ENCODE data around the gene TM9SF1. TPM values are rescaled to one million over a fixed set of nuclear protein-coding genes. Genes with fewer than 3 reads are reported as not detected.
A peak's percentile ranks its signal among the peaks of the same experiment; 100 is the strongest.

The TM9SF1 gene
- total RNA-seq, 5 donors from 2014 or later (not counting 1 experiment from before 2014, with no cell fraction given), result 19.0 to 29.5 (median 21.8) TPM

DNA sequence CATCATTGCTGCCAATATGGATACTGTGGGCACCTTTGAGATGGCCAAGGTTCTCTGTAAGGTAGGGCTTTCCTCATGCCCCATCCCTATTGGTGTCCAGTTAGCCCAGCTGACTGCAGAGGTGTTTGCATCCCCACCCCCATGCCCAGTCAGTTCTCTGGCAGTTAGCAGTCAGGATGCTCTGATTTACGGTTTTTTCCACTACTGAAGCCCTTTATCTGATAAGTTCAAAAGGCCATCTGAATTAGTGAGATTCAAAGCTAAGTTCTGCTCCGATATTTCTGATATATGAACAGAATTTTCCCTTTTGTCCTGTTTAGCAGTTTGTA lies 38.3 kb upstream of the TM9SF1 start:
- WGBS (ENCODE audit: insufficient coverage), result 22% methylated on average over 1 of the region's 2 CpGs
- Mint-ChIP-seq H3K27ac (peak overlapping the region; percentile 97), H3K9me3 (no peaks in the 10 kb centered on the region), H3K4me3 (peak overlapping the region; percentile 83 to 99 (median 95)), H3K36me3 (peaks cover 37% of the 10 kb centered on the region), H3K27me3 (no peaks in the 10 kb centered on the region), H3K4me1 (peaks cover 60 to 71% (median 65%) of the 10 kb centered on the region in 3 donors)
- DNase-seq, result no peak
- H3K27ac ChIP-seq (ENCODE audit: low read length), result peak overlapping the region; percentile 72
- CTCF ChIA-PET, result interaction anchor here in 1 of 2 donors (2.8 kb wide), 1 partner anchor 9 kb away, joined by 9 read pairs; the partner anchor contains the start of gene TINF2
- H3K27me3 ChIP-seq (replicated peaks in 1 of 2; ENCODE audit: control insufficient read depth in 2 of 2, extremely low read depth in 1 of 2, insufficient read depth in 2 of 2, low read length in 1 of 2), result no peaks in the 10 kb centered on the region
- ATAC-seq (replicated peaks in 1 of 4), result no peak
- peaks cover 3 to 41% of the 10 kb centered on the region in 2 donors for H3K36me3 ChIP-seq (ENCODE audit: control insufficient read depth in 2 of 2, extremely low read depth in 1 of 2, insufficient read depth in 1 of 2, low read length in 1 of 2)
- POLR2A ChIA-PET, result interaction anchor here in 1 of 2 donors (2.0 kb wide), 1 partner anchor 9 kb away, joined by 6 read pairs; the partner anchor contains the start of gene TINF2
- H3K9me3 ChIP-seq, result no peaks in the 10 kb centered on the region
- peak overlapping the region; percentile 76 to 98 for H3K4me3 ChIP-seq (ENCODE audit: control insufficient read depth in 1 of 2, extremely low read depth in 1 of 2, low read length in 1 of 2)
- H3K4me1 ChIP-seq (ENCODE audit: control insufficient read depth in 1 of 2, extremely low read depth in 1 of 2, insufficient read depth in 2 of 2, low read length in 2 of 2), result peaks cover 18 to 42% of the 10 kb centered on the region in 2 experiments

DNA sequence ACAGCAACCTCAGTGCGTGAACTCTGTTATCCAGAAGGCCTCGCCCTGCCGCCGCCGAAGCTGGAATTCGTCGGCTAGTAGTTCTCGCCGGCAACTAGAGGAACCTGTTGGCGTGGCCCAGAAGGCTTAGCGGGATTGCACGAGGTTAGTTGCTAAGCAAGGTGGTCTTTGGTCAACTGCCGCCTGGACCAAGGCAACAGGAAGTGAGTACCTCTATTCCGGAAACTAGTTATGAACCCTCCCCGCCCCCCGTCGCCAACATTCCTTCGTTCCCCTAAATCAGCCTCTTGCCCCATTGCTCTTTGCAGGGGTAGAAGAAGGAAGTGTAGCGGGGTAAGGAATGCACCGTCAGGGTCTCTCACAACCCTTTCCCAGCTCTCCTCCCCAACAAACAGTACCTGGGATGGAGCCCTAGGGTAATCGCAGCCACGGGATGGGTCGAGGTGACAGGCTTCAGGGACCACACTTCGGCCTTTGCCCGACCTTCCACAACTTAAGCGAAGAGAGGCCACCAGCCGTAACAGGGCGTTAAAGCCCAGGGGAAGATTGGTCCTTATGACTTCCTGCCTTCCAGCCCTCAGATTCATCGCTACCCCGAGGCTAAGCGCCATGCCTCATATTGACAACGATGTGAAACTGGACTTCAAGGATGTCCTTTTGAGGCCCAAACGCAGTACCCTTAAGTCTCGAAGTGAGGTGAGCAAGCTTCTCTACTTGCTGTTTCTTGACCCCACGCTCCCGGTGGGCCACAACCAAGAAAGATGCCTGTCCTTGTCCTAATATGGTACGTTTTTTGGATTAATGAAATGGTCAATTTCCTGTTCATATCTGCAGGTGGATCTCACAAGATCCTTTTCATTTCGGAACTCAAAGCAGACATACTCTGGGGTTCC lies 37.6 kb upstream of the TM9SF1 start, which contains the start of gene GMPR2:
Gene GMPR2 (plus strand): TSS at position 285 of the 893 bp plus-strand sequence. CDS start 325 bp downstream, at position 610.
- Mint-ChIP-seq H3K4me3 (peak within 1 kb of the TSS; percentile 83 to 99 (median 95)), H3K9me3 (no peaks in the 10 kb centered on the region), H3K4me1 (peaks cover 54 to 66% (median 61%) of the 10 kb centered on the region in 3 donors), H3K36me3 (peaks cover 35% of the 10 kb centered on the region), H3K27ac (peak within 1 kb of the TSS; percentile 97), H3K27me3 (no peaks in the 10 kb centered on the region)
- Histone ChIP-seq H3K4me3 (ENCODE audit: control insufficient read depth in 1 of 2, extremely low read depth in 1 of 2, low read length in 1 of 2) (peak within 1 kb of the TSS; percentile 76 to 98), H3K36me3 (ENCODE audit: control insufficient read depth in 2 of 2, extremely low read depth in 1 of 2, insufficient read depth in 1 of 2, low read length in 1 of 2) (peaks cover 0 to 39% of the 10 kb centered on the region in 2 donors), H3K27ac (ENCODE audit: low read length) (peak within 1 kb of the TSS; percentile 72), H3K27me3 (replicated peaks in 1 of 2; ENCODE audit: control insufficient read depth in 2 of 2, extremely low read depth in 1 of 2, insufficient read depth in 2 of 2, low read length in 1 of 2) (no peaks in the 10 kb centered on the region), H3K4me1 (ENCODE audit: control insufficient read depth in 1 of 2, extremely low read depth in 1 of 2, insufficient read depth in 2 of 2, low read length in 2 of 2) (peaks cover 18 to 41% of the 10 kb centered on the region in 2 experiments), H3K9me3 (no peaks in the 10 kb centered on the region)
- peak; percentile 20 to 49 (median 38) for ATAC-seq (replicated peaks in 1 of 4)
- ChIA-PET POLR2A (interaction anchor here (0.5 to 2.0 kb wide), 2 partner anchors 9 to 67 kb away, joined by 5 to 6 read pairs; partner anchors contain the start of gene TINF2 (in 1 of the 2)), CTCF (interaction anchor here in 1 of 2 donors (2.8 kb wide), 1 partner anchor 10 kb away, joined by 9 read pairs; the partner anchor contains the start of gene TINF2)
- 4% methylated on average over 29 of the region's 38 CpGs for WGBS (ENCODE audit: insufficient coverage)
- peak in 4 of 35 experiments; percentile 7 to 43 (median 13) for DNase-seq

DNA sequence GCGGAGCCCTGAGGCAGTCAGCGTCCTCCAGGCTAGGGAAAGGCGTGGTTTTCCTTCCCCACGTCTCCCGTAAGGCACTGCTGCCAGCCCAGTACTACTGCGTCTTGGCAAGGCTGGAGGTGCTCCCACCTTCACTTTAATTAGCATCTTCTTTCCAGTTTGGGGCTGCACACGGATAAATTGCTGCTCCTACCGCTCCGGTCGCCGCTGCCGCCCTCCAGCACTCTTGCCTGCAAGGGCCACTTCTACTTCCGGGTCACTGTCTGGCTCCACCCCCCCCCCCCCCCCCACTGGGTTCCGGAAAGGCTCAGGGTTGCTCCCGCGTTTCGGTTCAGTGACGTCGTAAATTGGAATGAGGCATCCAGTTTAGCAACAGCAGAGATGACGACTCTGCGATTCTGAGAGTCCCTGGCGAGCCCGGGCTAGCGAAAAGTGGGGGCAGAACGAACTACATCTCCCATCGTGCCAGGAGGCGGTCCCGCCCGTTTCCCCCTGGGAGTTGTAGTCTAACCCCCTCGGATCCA lies 36.9 kb upstream of the TM9SF1 start, which contains the start of gene NEDD8:
Gene NEDD8 (minus strand): TSS at position 247 of the 524 bp plus-strand sequence. CDS start 100 bp downstream, at position 147.
- peaks cover 0 to 32% of the 10 kb centered on the region in 2 donors for H3K36me3 ChIP-seq (ENCODE audit: control insufficient read depth in 2 of 2, extremely low read depth in 1 of 2, insufficient read depth in 1 of 2, low read length in 1 of 2)
- H3K27me3 Mint-ChIP-seq, result no peaks in the 10 kb centered on the region
- peaks cover 32% of the 10 kb centered on the region for H3K36me3 Mint-ChIP-seq
- peak within 1 kb of the TSS; percentile 72 for H3K27ac ChIP-seq (ENCODE audit: low read length)
- peak within 1 kb of the TSS; percentile 97 for H3K27ac Mint-ChIP-seq
- peak within 1 kb of the TSS; percentile 76 to 98 for H3K4me3 ChIP-seq (ENCODE audit: control insufficient read depth in 1 of 2, extremely low read depth in 1 of 2, low read length in 1 of 2)
- H3K9me3 ChIP-seq, result no peaks in the 10 kb centered on the region
- POLR2A ChIA-PET, result interaction anchor here in 1 of 2 donors (2.0 kb wide), 1 partner anchor 10 kb away, joined by 6 read pairs; the partner anchor contains the start of gene TINF2
- CTCF ChIA-PET, result interaction anchor here in 1 of 2 donors (2.8 kb wide), 1 partner anchor 10 kb away, joined by 9 read pairs; the partner anchor contains the start of gene TINF2
- ATAC-seq (replicated peaks in 1 of 4), result peak; percentile 87 to 90 (median 90)
- peaks cover 50 to 65% (median 58%) of the 10 kb centered on the region in 3 donors for H3K4me1 Mint-ChIP-seq
- peak within 1 kb of the TSS; percentile 83 to 99 (median 95) for H3K4me3 Mint-ChIP-seq
- H3K27me3 ChIP-seq (replicated peaks in 1 of 2; ENCODE audit: control insufficient read depth in 2 of 2, extremely low read depth in 1 of 2, insufficient read depth in 2 of 2, low read length in 1 of 2), result no peaks in the 10 kb centered on the region
- H3K4me1 ChIP-seq (ENCODE audit: control insufficient read depth in 1 of 2, extremely low read depth in 1 of 2, insufficient read depth in 2 of 2, low read length in 2 of 2), result peaks cover 18 to 41% of the 10 kb centered on the region in 2 experiments
- 0% methylated on average over 27 of the region's 30 CpGs for WGBS (ENCODE audit: insufficient coverage)
- DNase-seq, result peak; percentile 76 to 92 (median 86)
- no peaks in the 10 kb centered on the region for H3K9me3 Mint-ChIP-seq

DNA sequence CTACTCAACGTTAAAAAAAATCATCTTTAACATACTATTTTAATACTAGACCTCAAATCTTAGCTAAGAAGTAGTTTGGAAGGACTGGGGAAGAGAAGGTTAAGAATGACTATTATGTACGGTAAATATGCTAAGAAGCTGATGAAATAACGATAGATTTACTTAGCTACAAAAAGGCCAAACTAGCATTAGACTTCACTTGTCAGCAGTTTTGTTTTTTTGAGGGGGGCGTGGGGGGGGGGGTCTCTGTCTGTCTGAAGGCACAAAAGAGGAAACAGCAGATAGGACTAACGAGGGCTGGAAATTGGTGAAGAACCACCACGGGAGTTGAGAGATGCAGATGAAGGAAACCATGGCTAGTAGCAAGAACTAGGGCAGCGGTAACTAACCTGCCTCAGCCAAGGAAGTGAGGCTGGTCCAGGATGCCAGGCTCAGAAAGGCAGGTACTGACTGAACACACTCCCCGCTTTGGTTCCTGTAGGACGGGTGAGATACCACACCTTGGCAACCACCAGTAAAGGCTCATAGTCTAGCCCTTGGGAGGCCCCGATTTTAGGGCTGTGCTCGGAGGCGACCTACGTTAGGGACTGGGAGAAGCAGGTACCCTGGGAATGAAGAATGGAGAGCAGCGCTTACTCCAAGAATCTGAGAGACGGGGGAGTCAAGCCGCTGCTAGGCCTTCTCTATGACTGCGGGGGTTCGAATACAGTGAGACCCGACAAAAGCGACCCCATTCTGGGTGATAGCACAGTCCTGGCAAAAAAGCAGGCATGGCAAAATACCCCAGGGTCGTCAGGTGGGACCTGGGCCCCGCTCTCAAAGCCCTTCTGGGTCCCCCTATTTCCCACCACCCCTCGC lies 36.3 kb upstream of the TM9SF1 start:
- Histone ChIP-seq H3K9me3 (no peaks in the 10 kb centered on the region), H3K27ac (ENCODE audit: low read length) (peak overlapping the region; percentile 72), H3K36me3 (ENCODE audit: control insufficient read depth in 2 of 2, extremely low read depth in 1 of 2, insufficient read depth in 1 of 2, low read length in 1 of 2) (peaks cover 0 to 25% of the 10 kb centered on the region in 2 donors), H3K4me1 (ENCODE audit: control insufficient read depth in 1 of 2, extremely low read depth in 1 of 2, insufficient read depth in 2 of 2, low read length in 2 of 2) (peaks cover 18 to 41% of the 10 kb centered on the region in 2 experiments), H3K4me3 (ENCODE audit: control insufficient read depth in 1 of 2, extremely low read depth in 1 of 2, low read length in 1 of 2) (peak overlapping the region; percentile 76 to 98), H3K27me3 (replicated peaks in 1 of 2; ENCODE audit: control insufficient read depth in 2 of 2, extremely low read depth in 1 of 2, insufficient read depth in 2 of 2, low read length in 1 of 2) (no peaks in the 10 kb centered on the region)
- H3K27me3 Mint-ChIP-seq, result no peaks in the 10 kb centered on the region
- peaks cover 29% of the 10 kb centered on the region for H3K36me3 Mint-ChIP-seq
- DNase-seq (peak in 14 of 35 experiments; percentile 8 to 47 (median 18)), ATAC-seq (replicated peaks in 1 of 4) (peak in 3 of 4 experiments; percentile 7 to 23 (median 11))
- peak overlapping the region; percentile 83 to 99 (median 95) for H3K4me3 Mint-ChIP-seq
- no peaks in the 10 kb centered on the region for H3K9me3 Mint-ChIP-seq
- peaks cover 54 to 64% (median 60%) of the 10 kb centered on the region in 3 donors for H3K4me1 Mint-ChIP-seq
- peak overlapping the region; percentile 97 for H3K27ac Mint-ChIP-seq
- CTCF ChIA-PET, result interaction anchor here in 1 of 2 donors (0.6 to 1.6 kb wide), 5 partner anchors 11 to 1312 kb away, joined by 3 to 9 read pairs (median 4); partner anchors contain the start of genes DHRS1, NOP9, RBM23 and TINF2
- WGBS (ENCODE audit: insufficient coverage), result 6% methylated on average over 15 of the region's 23 CpGs
- POLR2A ChIA-PET, result interaction anchor here (0.6 to 1.6 kb wide), 5 partner anchors 11 to 60 kb away, joined by 3 to 7 read pairs (median 5); partner anchors contain the start of genes TINF2 (in 2 of the 2), CHMP4A (in 1 of the 2) and REC8 (in 1 of the 2)

DNA sequence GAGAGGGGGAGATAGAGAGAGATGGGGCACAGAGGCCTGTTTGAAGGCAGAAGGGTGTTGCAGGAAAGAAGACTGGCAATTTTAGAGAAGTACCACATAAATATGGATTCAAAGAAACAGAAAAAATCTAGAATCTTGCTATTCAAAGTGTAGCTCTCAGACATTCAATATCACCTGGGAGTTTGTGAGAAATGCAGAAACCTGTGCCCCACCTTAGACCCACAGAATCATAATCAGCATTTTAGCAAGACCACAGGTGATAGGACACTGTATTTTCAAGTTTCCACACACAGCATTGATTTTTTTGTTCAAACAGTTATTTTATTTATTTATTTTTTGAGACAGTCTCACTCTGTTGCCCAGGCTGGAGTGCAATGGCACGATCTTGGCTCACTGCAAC lies 33.7 kb upstream of the TM9SF1 start:
- DNase-seq, result no peak
- no peaks in the 10 kb centered on the region for H3K9me3 ChIP-seq
- ChIA-PET CTCF (interaction anchor here (0.6 to 1.0 kb wide), 6 partner anchors 13 to 220 kb away, joined by 3 to 6 read pairs (median 4); partner anchors contain the start of gene MDP1 (in 1 of the 2)), POLR2A (interaction anchor here (0.6 to 0.9 kb wide), 7 partner anchors 10 to 258 kb away, joined by 3 to 8 read pairs (median 4); partner anchors contain the start of genes PSME1 (in 1 of the 2) and TINF2 (in 1 of the 2))
- H3K27me3 Mint-ChIP-seq, result no peaks in the 10 kb centered on the region
- WGBS (ENCODE audit: insufficient coverage), result 71% methylated on average over 1 of the region's 1 CpG
- peaks cover 43 to 64% (median 55%) of the 10 kb centered on the region in 3 donors for H3K4me1 Mint-ChIP-seq
- ATAC-seq (replicated peaks in 1 of 4), result no peak
- peaks cover 16 to 36% of the 10 kb centered on the region in 2 experiments for H3K4me1 ChIP-seq (ENCODE audit: control insufficient read depth in 1 of 2, extremely low read depth in 1 of 2, insufficient read depth in 2 of 2, low read length in 2 of 2)
- H3K27ac Mint-ChIP-seq, result no peak overlapping the region
- no peak overlapping the region for H3K27ac ChIP-seq (ENCODE audit: low read length)
- H3K4me3 Mint-ChIP-seq, result no peak overlapping the region
- no peaks in the 10 kb centered on the region for H3K27me3 ChIP-seq (replicated peaks in 1 of 2; ENCODE audit: control insufficient read depth in 2 of 2, extremely low read depth in 1 of 2, insufficient read depth in 2 of 2, low read length in 1 of 2)
- H3K4me3 ChIP-seq (ENCODE audit: control insufficient read depth in 1 of 2, extremely low read depth in 1 of 2, low read length in 1 of 2), result no peak overlapping the region
- H3K36me3 Mint-ChIP-seq, result peaks cover 16% of the 10 kb centered on the region
- peaks cover 0 to 5% of the 10 kb centered on the region in 2 donors for H3K36me3 ChIP-seq (ENCODE audit: control insufficient read depth in 2 of 2, extremely low read depth in 1 of 2, insufficient read depth in 1 of 2, low read length in 1 of 2)
- H3K9me3 Mint-ChIP-seq, result no peaks in the 10 kb centered on the region

Measured in T-cell (primary cell).